ENCODE measurements around the gene PSG7.
"Not testable (repeated sequence)": the region's sequence is repeated elsewhere in the genome, so short reads cannot be mapped to it uniquely, and the experiment has no call there.

DNA sequence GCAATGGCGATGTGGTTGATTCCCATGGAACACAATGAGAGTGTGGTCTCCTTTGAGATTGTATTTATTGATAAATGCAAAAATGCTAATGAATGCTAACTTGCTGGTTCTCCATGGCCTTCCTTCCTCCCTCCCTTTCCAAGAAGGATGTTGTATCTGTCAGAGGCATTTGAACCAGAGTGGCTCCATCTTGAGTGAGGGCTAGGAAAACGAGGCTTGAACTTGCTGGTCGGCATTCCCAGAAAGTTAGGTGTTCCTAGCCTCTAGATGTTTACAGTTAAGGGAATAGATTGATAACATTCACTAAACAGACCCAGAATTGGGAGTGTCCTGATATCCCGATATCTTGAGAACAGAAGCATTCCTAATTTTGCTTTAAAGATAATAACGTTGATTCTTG lies 34.4 kb upstream of the PSG7 start:
- not testable (repeated sequence) for TF ChIP-seq EZH2 (IDR thresholded peaks at IDR 0.05; ENCODE audit: borderline replicate concordance, insufficient read depth, low read length, poor library complexity, severe bottlenecking); SMC3 (conservative IDR thresholded peaks at IDR 0.05; ENCODE audit: poor library complexity); POLR2AphosphoS5 (IDR thresholded peaks at IDR 0.05); EP300 (conservative IDR thresholded peaks at IDR 0.05; ENCODE audit: poor library complexity, severe bottlenecking); TAF1 (IDR thresholded peaks at IDR 0.05; ENCODE audit: low read depth)
- TF ChIP-seq, protein P1, sequence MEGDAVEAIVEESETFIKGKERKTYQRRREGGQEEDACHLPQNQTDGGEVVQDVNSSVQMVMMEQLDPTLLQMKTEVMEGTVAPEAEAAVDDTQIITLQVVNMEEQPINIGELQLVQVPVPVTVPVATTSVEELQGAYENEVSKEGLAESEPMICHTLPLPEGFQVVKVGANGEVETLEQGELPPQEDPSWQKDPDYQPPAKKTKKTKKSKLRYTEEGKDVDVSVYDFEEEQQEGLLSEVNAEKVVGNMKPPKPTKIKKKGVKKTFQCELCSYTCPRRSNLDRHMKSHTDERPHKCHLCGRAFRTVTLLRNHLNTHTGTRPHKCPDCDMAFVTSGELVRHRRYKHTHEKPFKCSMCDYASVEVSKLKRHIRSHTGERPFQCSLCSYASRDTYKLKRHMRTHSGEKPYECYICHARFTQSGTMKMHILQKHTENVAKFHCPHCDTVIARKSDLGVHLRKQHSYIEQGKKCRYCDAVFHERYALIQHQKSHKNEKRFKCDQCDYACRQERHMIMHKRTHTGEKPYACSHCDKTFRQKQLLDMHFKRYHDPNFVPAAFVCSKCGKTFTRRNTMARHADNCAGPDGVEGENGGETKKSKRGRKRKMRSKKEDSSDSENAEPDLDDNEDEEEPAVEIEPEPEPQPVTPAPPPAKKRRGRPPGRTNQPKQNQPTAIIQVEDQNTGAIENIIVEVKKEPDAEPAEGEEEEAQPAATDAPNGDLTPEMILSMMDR (IDR thresholded peaks at IDR 0.05; ENCODE audit: poor library complexity, severe bottlenecking), result not testable (repeated sequence)

Measured in neural cell (in vitro differentiated cells).